ENCODE data around the gene MYO15B.

Gene MYO15B

DNA sequence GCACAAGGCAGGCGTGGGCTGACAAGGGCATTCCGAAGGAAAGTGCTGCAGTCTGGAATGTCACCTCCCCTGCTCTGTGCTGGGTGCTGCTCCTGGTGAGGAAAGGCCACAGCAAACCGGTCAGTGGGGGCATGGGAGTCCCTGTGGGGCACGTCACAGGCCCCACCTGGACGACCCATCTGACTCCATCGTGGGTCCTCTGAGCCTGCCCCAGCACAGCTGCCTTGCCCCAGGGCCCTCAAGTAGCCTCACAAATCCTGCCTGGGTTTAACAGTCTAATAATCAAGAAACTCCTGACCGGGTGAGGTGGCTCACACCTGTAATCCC is 2.8 kb upstream of the MYO15B start:
- Histone ChIP-seq H3K4me2 (ENCODE audit: low read length) (no peak overlapping the region), H3K27me3 (ENCODE audit: insufficient read depth, low read length) (peaks cover 7% of the 10 kb centered on the region; the same call in 1 of the 2 replicates), H3K9ac (ENCODE audit: low read length) (no peak overlapping the region), H3K9me2 (ENCODE audit: low read depth, low read length) (no peaks in the 10 kb centered on the region), H3K79me2 (ENCODE audit: insufficient read depth, low read length) (no peaks in the 10 kb centered on the region), H3K4me3 (ENCODE audit: low read depth, low read length, poor library complexity, severe bottlenecking) (no peak overlapping the region), H3K9me3 (ENCODE audit: low read length) (0 out of 2 replicates have a peak, but pooled peaks cover 2% of the 10 kb centered on the region), H3K36me3 (ENCODE audit: insufficient read depth, low read length) (no peaks in the 10 kb centered on the region; the same call in 1 of the 2 replicates), H2AFZ (ENCODE audit: low read length) (no peak overlapping the region), H3F3A (ENCODE audit: insufficient read depth, low read length) (no peaks in the 10 kb centered on the region), H3K27ac (ENCODE audit: low read depth, low read length, poor library complexity, severe bottlenecking) (no peak overlapping the region), H3K4me1 (ENCODE audit: insufficient read depth, low read length, severe bottlenecking) (peaks cover 11% of the 10 kb centered on the region), H4K20me1 (ENCODE audit: insufficient read depth, low read length) (no peaks in the 10 kb centered on the region)
- TF ChIP-seq EZH2 (IDR thresholded peaks at IDR 0.05; ENCODE audit: borderline replicate concordance, low read length) = no peak

DNA sequence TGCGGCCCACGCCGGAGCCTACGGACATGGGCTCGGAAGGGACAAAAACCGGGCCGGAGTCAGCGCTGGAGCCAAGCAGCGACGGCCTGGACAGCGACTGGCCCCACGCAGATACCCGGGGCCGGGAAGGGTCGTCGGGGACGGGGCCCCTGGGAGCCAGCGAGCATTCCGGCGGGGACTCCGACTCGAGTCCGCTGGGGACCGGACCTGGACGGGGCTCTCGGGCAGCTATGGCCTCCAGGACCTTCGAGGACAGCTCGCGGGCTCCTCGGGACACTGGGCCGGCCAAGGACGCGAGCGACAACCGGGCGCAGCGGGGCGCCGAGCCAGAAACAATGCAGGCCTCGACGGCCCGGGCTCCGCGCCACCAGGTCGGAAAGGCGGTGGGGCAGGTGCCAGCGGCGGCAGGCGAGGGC is 1.0 kb downstream of the MYO15B start:
- no peak overlapping the region for H2AFZ ChIP-seq (ENCODE audit: low read length)

DNA sequence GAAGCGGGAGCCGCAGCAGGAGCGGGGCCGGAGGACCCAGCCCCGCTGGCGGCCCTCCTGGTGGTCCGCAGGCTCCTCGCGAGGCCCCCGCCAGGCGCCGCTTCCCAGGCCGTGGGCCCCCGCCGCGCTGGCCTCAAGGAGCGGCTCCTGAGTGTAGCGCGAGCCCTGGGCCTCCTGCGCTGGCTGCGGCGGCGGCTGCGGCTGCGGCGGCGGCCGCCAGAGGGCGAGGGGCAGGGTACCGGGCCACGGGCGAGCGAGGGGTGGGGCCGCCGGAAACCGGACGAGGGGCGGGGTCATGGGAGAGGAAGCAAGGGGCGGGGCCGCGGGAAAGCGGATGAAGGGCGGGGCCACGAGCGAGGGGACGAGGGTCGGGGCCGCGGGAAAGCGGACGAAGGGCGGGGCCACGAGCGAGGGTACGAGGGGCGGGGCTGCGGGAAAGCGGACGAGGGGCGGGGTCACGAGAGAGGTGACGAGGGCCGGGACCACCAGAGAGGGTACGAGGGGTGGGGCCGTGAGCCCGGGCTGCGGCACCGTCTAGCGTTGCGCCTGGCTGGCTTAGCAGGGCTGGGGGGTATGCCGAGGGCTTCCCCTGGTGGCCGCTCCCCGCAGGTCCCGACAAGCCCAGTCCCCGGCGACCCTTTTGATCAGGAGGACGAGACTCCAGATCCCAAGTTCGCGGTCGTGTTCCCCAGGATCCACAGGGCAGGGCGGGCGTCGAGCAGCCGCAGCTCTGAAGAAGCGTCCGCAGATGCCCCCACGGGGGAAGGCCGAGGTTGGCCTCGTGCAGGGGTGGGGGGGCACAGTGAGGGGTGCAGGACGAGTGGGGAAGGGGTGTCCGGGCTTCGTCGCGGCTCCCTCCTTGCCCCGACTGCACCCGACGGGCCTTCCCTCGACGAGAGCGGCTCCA is 1.7 kb downstream of the MYO15B start:
- Histone ChIP-seq H3K9me2 (ENCODE audit: low read depth, low read length) (no peaks in the 10 kb centered on the region), H3K4me2 (ENCODE audit: low read length) (peak overlapping the region; percentile 59), H3K36me3 (ENCODE audit: insufficient read depth, low read length) (no peaks in the 10 kb centered on the region), H3F3A (ENCODE audit: insufficient read depth, low read length) (no peaks in the 10 kb centered on the region), H3K4me3 (ENCODE audit: low read depth, low read length, poor library complexity, severe bottlenecking) (peak overlapping the region; percentile 54), H4K20me1 (ENCODE audit: insufficient read depth, low read length) (no peaks in the 10 kb centered on the region), H3K9ac (ENCODE audit: low read length) (peak overlapping the region; percentile 43; the same call in 1 of the 2 replicates), H3K9me3 (ENCODE audit: low read length) (no peaks in the 10 kb centered on the region), H3K27me3 (ENCODE audit: insufficient read depth, low read length) (peaks cover 15% of the 10 kb centered on the region; the same call in 1 of the 2 replicates), H3K27ac (ENCODE audit: low read depth, low read length, poor library complexity, severe bottlenecking) (no peak overlapping the region), H2AFZ (ENCODE audit: low read length) (no peak overlapping the region), H3K79me2 (ENCODE audit: insufficient read depth, low read length) (no peaks in the 10 kb centered on the region), H3K4me1 (ENCODE audit: insufficient read depth, low read length, severe bottlenecking) (peaks cover 11% of the 10 kb centered on the region)
- TF ChIP-seq EZH2 (IDR thresholded peaks at IDR 0.05; ENCODE audit: borderline replicate concordance, low read length) = no peak
- TF ChIP-seq, protein P1, sequence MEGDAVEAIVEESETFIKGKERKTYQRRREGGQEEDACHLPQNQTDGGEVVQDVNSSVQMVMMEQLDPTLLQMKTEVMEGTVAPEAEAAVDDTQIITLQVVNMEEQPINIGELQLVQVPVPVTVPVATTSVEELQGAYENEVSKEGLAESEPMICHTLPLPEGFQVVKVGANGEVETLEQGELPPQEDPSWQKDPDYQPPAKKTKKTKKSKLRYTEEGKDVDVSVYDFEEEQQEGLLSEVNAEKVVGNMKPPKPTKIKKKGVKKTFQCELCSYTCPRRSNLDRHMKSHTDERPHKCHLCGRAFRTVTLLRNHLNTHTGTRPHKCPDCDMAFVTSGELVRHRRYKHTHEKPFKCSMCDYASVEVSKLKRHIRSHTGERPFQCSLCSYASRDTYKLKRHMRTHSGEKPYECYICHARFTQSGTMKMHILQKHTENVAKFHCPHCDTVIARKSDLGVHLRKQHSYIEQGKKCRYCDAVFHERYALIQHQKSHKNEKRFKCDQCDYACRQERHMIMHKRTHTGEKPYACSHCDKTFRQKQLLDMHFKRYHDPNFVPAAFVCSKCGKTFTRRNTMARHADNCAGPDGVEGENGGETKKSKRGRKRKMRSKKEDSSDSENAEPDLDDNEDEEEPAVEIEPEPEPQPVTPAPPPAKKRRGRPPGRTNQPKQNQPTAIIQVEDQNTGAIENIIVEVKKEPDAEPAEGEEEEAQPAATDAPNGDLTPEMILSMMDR (IDR thresholded peaks at IDR 0.05; ENCODE audit: low read length) = peak; percentile 52

More for the DNA sequence above, 1.0 kb downstream of the MYO15B start:
- Histone ChIP-seq H3F3A (ENCODE audit: insufficient read depth, low read length) (no peaks in the 10 kb centered on the region), H3K4me3 (ENCODE audit: low read depth, low read length, poor library complexity, severe bottlenecking) (peak overlapping the region; percentile 41), H3K9me3 (ENCODE audit: low read length) (no peaks in the 10 kb centered on the region), H4K20me1 (ENCODE audit: insufficient read depth, low read length) (no peaks in the 10 kb centered on the region), H3K79me2 (ENCODE audit: insufficient read depth, low read length) (no peaks in the 10 kb centered on the region), H3K9ac (ENCODE audit: low read length) (no peak overlapping the region; the same call in 1 of the 2 replicates), H3K4me1 (ENCODE audit: insufficient read depth, low read length, severe bottlenecking) (peaks cover 11% of the 10 kb centered on the region), H3K4me2 (ENCODE audit: low read length) (peak overlapping the region; percentile 59), H3K9me2 (ENCODE audit: low read depth, low read length) (no peaks in the 10 kb centered on the region), H3K27ac (ENCODE audit: low read depth, low read length, poor library complexity, severe bottlenecking) (no peak overlapping the region), H3K27me3 (ENCODE audit: insufficient read depth, low read length) (peaks cover 15% of the 10 kb centered on the region; the same call in 1 of the 2 replicates), H3K36me3 (ENCODE audit: insufficient read depth, low read length) (no peaks in the 10 kb centered on the region)
- no peak for TF ChIP-seq EZH2 (IDR thresholded peaks at IDR 0.05; ENCODE audit: borderline replicate concordance, low read length)
- TF ChIP-seq, protein P1 (IDR thresholded peaks at IDR 0.05; ENCODE audit: low read length) = no peak
